Mucosa of descending colon (tissue), 3 donors: Measurements from ENCODE around the gene TSPEAR. TPM values are rescaled to one million over a fixed set of nuclear protein-coding genes. Genes with fewer than 3 reads are reported as not detected.

Source experiments
- ATAC-seq: fragments of 200-7000 bp; cut with Tn5 transposase; one replicate; pipeline ENCODE4 v1.9.1; 2020; ENCODE audit warnings: mild to moderate bottlenecking, moderate library complexity
- DNase-seq, 3 donors: peaks; one replicate each; pipeline ENCODE4 v3.0.0-alpha.2; 2020
- H3K36me3 ChIP-seq: fragments of 200-600 bp; one replicate; pipeline ENCODE4 v1.8.0; 2021; ENCODE audit warnings: low read depth, mild to moderate bottlenecking
- H3K4me1 ChIP-seq: fragments of 200-600 bp; one replicate; pipeline ENCODE4 v1.8.0; 2021; ENCODE audit warnings: low read depth, mild to moderate bottlenecking
- H3K4me3 ChIP-seq: fragments of 200-600 bp; one replicate; pipeline ENCODE4 v1.8.0; 2021; ENCODE audit warnings: mild to moderate bottlenecking
- H3K9me3 ChIP-seq: fragments of 200-600 bp; one replicate; pipeline ENCODE4 v1.8.0; 2021; ENCODE audit warnings: mild to moderate bottlenecking
- intact Hi-C, 2 donors: fragments of 100-400 bp; cut with DNase I in 1 of 2; cut with micrococcal nuclease in 1 of 2; formaldehyde crosslinking; loops; one replicate each; pipeline versions ENCODE4 v1.11.0 to v1.11.1; 2022; cut with DNase I, micrococcal nuclease
- total RNA-seq, 3 donors: library from RNA; stranded (reverse); fragmentation: NEBNext Ultra II Directional in 2 of 3; extraction: Animal tissue kit (Norgen Biotek cat#: 25700) in 2 of 3; gene quantifications; one replicate each; pipeline versions ENCODE4 v1.2.1 to v1.2.4, GENCODE V29; 2021 to 2023
- TF ChIP-seq, protein P1 (sequence below): fragments of 200-600 bp; IDR thresholded peaks from one replicate; pipeline ENCODE4 v1.8.0; 2022; ENCODE audit warnings: antibody characterized with exemption, mild to moderate bottlenecking
- donor health status: DM: no; HTN: no; CAD: no; lungs with moderate emphysema.
- donor health status: DM: no; HTN: no; CAD: no.
- donor health status: DM: no; HTN: yes; CAD: no.

The TSPEAR gene
- total RNA-seq, 3 donors from 2014 or later: 0.28 TPM; not detected in 2

DNA sequence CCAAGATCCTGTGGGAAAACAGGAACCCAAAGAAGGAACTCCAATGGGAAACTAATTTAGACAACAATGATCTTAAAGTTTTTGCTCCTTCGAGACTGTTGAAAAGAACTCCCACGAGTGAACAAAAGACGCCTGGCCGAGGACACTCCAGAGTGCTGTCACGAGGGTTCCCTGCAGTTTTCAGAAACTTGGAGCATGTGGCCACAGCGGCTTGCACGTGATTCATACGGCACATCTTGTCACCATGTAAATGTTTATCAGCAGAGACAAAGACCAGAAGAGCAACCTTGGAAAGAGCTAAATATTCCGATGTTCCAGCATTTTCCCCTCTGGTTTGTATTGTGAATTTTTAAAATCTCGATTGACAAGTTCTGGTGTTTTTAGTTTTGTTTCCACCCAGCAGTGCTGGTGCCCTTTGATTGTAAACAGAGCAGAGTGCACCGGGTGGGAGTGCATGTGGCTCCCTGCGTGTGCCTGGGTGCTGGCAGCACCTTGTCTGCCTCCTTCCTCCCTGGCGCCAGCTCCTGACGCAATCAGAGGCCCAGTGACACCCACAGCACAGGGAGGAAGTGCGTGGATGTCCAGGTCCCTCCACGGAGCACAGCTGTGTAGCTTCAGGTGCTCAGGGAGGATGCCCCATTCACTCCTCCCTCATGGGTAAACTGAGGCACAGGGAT, 233.1 kb downstream of the TSPEAR start:
- ATAC-seq: no peak
- H3K4me3 ChIP-seq: no peak overlapping the region

DNA sequence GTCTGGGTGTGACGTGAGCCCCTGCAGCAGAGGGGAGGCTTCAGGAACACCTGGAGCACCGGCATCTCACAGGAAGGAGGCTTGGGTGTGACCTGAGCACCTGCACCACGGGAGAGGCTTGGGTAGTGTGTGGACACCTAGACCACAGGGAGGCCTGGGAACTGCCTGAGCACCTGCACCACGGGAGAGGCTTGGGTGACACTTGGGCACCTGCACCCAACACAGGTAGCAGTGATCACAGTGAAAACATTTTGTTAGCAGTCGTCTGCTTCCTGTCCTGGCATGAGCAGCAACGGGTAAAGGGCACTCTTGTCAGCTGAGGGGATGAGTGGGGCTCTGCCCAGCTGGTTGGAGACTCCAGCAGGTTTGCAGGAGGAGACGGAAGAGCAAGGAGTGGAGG, 233.7 kb downstream of the TSPEAR start:
- DNase-seq (no peak), ATAC-seq (no peak)
- Histone ChIP-seq H3K9me3 (no peaks in the 10 kb centered on the region), H3K4me1 (no peaks in the 10 kb centered on the region), H3K4me3 (no peak overlapping the region), H3K36me3 (no peaks in the 10 kb centered on the region)
- intact Hi-C loops: no loop called here
- TF ChIP-seq, protein P1, sequence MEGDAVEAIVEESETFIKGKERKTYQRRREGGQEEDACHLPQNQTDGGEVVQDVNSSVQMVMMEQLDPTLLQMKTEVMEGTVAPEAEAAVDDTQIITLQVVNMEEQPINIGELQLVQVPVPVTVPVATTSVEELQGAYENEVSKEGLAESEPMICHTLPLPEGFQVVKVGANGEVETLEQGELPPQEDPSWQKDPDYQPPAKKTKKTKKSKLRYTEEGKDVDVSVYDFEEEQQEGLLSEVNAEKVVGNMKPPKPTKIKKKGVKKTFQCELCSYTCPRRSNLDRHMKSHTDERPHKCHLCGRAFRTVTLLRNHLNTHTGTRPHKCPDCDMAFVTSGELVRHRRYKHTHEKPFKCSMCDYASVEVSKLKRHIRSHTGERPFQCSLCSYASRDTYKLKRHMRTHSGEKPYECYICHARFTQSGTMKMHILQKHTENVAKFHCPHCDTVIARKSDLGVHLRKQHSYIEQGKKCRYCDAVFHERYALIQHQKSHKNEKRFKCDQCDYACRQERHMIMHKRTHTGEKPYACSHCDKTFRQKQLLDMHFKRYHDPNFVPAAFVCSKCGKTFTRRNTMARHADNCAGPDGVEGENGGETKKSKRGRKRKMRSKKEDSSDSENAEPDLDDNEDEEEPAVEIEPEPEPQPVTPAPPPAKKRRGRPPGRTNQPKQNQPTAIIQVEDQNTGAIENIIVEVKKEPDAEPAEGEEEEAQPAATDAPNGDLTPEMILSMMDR: no peak

More for the DNA sequence above, 233.1 kb downstream of the TSPEAR start:
- intact Hi-C loops: no loop called here
- no peaks in the 10 kb centered on the region for H3K36me3 ChIP-seq
- DNase-seq: no peak
- TF ChIP-seq, protein P1: no peak
- H3K9me3 ChIP-seq: no peaks in the 10 kb centered on the region
- no peaks in the 10 kb centered on the region for H3K4me1 ChIP-seq

DNA sequence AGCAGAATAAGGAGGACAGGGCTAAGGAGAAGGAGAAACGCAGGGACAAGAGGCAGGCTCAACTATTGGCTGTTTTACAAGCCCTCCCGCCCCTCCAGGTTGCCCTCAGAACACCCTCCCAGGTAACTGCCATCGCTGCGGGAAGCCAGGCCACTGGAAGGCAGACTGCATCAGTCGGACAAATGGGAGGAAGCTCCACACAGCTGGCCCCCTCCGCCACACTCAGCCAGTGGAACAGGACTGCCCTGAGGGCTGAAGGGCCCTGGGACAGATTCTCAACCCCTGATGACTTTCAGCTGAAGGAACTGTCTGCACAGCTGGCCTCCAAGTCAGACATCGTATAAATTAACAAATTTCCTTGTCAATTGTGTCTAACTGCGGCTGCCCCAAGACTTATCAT, 234.2 kb downstream of the TSPEAR start:
- Histone ChIP-seq H3K9me3 (no peaks in the 10 kb centered on the region), H3K36me3 (no peaks in the 10 kb centered on the region), H3K4me3 (no peak overlapping the region), H3K4me1 (no peaks in the 10 kb centered on the region)
- ATAC-seq: no peak
- TF ChIP-seq, protein P1: no peak
- intact Hi-C loops: no loop called here
- DNase-seq: no peak

DNA sequence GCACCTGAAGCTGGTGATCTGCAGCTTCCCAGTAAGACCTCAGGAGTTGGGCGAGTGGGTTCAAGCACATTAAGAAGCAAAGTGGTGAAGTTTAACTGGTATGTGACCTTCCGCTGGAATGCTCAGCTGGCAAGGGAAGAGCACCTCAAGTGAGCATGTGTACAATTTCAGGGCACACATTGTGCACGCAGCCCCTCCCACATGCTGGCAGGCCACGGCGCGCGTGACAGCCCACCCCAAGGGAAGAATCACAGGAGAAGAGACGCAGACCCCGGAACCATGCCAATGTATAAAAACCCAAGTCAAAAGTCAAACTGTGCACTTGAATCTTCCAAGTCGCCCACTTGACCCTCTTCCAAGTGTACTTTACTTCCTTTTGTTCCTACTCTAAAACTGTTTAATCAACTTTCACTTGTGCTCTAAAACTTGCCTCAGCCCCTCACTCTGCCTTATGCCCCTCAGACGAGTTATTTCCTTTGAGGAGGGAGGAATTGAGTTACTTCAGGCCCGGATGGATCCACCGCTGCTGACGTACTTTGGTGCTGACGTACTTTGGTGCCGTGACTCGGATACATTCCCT, 236.0 kb downstream of the TSPEAR start:
- no peaks in the 10 kb centered on the region for H3K4me1 ChIP-seq
- ATAC-seq (no peak), DNase-seq (no peak)
- intact Hi-C loops: no loop called here
- no peaks in the 10 kb centered on the region for H3K36me3 ChIP-seq
- H3K9me3 ChIP-seq: no peaks in the 10 kb centered on the region
- TF ChIP-seq, protein P1: no peak
- H3K4me3 ChIP-seq: no peak overlapping the region

GRCh38 chr21:44473915-44474555, 237.3 kb downstream of the TSPEAR start:
- DNase-seq (no peak), ATAC-seq (no peak)
- Histone ChIP-seq H3K4me1 (no peaks in the 10 kb centered on the region), H3K36me3 (no peaks in the 10 kb centered on the region), H3K9me3 (no peaks in the 10 kb centered on the region), H3K4me3 (no peak overlapping the region)
- intact Hi-C loops: no loop called here
- TF ChIP-seq, protein P1: no peak
